Measurements from ENCODE around the gene TRMT2A. TPM values are rescaled to one million over a fixed set of nuclear protein-coding genes. Genes with fewer than 3 reads are reported as not detected.

The TRMT2A gene
- total RNA-seq, 1 experiment from 2014 or later, result 68.1 TPM

DNA sequence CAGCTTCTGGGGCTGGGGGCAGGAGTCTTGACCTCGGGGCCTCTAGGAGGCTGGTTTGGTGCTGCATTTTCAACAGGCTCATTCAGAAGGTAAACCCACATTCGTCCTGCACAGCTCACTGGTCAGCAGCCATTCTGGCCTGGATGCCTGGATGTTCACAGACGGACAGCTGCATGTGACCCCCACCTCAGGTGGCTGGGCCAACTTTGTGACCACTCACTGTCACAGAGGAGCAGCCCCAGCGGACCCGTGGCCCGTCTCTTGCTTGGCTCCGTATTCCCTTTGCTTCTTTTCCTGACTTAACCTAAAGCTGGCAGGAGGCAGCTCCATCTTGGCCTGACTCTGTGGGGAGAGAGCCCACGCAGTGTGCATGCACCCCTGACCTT is 28.8 kb downstream of the TRMT2A start:
- H3K9me3 ChIP-seq (ENCODE audit: low read depth, low read length, poor library complexity, severe bottlenecking), result no peaks in the 10 kb centered on the region
- H3K36me3 ChIP-seq (ENCODE audit: insufficient read depth, low read length, poor library complexity, severe bottlenecking), result peaks cover 83% of the 10 kb centered on the region
- POLR2A ChIA-PET (ENCODE audit: low non-redundant PET), result no interaction called here
- H3K27me3 ChIP-seq (replicated peaks; ENCODE audit: insufficient read depth, low read depth, low read length, poor library complexity), result no peaks in the 10 kb centered on the region
- intact Hi-C loops (cut with micrococcal nuclease; ENCODE audit: unreplicated experiment), result loop anchor here (10.0 kb wide), 1 partner anchor 113 kb away; no protein-coding TSS in a partner anchor
- no TSS peak for BruUV-seq (replicated peaks)
- TF ChIP-seq EZH2 (IDR thresholded peaks at IDR 0.05; ENCODE audit: borderline replicate concordance, low read depth, low read length, poor library complexity, severe bottlenecking), result no peak
- TF ChIP-seq, protein P1, sequence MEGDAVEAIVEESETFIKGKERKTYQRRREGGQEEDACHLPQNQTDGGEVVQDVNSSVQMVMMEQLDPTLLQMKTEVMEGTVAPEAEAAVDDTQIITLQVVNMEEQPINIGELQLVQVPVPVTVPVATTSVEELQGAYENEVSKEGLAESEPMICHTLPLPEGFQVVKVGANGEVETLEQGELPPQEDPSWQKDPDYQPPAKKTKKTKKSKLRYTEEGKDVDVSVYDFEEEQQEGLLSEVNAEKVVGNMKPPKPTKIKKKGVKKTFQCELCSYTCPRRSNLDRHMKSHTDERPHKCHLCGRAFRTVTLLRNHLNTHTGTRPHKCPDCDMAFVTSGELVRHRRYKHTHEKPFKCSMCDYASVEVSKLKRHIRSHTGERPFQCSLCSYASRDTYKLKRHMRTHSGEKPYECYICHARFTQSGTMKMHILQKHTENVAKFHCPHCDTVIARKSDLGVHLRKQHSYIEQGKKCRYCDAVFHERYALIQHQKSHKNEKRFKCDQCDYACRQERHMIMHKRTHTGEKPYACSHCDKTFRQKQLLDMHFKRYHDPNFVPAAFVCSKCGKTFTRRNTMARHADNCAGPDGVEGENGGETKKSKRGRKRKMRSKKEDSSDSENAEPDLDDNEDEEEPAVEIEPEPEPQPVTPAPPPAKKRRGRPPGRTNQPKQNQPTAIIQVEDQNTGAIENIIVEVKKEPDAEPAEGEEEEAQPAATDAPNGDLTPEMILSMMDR (conservative IDR thresholded peaks at IDR 0.05; ENCODE audit: low read depth, low read length), result no peak
- CTCF ChIA-PET, result no interaction called here
- no peak overlapping the region for H3K4me3 ChIP-seq (ENCODE audit: low read depth, low read length, poor library complexity, severe bottlenecking)
- H3K4me1 ChIP-seq (ENCODE audit: insufficient read depth, low read length, poor library complexity, severe bottlenecking), result no peaks in the 10 kb centered on the region
- no peak for DNase-seq (ENCODE audit: low spot score)
- no peak overlapping the region for H3K27ac ChIP-seq (ENCODE audit: low read depth, low read length, poor library complexity, severe bottlenecking)

DNA sequence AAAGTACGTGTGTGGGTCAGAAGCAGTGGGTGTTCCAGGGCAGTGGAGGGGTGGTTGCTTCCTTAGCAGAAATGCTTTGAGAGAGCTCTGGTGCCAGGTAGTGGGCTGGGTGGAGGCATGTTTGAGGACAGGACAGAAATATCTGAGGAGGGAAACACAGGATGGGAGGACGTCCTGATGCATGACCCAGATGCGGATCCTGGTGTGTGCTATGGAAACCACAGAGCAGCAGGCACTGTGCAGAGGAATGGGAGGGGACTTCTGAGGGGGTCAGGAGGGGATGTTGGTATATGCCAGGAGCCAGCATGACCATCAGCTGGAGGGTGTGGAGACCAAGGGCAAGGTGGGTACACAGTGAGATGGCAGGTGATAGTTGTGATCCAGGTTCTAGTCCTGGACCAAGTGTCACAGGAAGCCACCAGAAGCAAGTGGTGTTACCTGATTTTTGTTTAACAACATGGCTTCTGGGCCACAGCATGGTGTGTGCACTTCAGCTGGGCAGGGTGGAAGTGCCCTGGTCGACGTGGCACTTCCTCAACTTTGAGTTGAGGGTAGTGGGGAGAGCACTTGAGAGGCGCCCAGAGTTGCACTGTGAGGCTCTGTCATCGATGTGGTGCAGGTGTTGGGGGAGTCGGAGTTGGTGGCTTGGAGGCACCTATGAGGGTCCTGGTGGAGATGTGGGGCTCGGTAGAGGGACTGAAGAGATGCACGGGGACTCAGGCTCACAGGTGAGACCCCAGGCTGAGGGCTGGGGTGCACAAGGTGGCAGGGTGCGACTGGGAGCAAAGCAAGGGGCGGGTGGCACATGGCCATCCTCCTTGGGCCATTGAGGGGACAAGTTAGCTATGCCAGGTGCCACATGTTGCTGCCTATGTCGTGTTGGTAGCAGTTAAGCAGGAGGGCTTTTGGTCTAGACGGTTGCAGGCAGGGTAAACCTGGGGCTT is 29.4 kb downstream of the TRMT2A start:
- Histone ChIP-seq H3K4me3 (ENCODE audit: low read depth, low read length, poor library complexity, severe bottlenecking) (no peak overlapping the region), H3K36me3 (ENCODE audit: insufficient read depth, low read length, poor library complexity, severe bottlenecking) (peaks cover 77% of the 10 kb centered on the region), H3K9me3 (ENCODE audit: low read depth, low read length, poor library complexity, severe bottlenecking) (no peaks in the 10 kb centered on the region), H3K27me3 (replicated peaks; ENCODE audit: insufficient read depth, low read depth, low read length, poor library complexity) (no peaks in the 10 kb centered on the region), H3K4me1 (ENCODE audit: insufficient read depth, low read length, poor library complexity, severe bottlenecking) (no peaks in the 10 kb centered on the region), H3K27ac (ENCODE audit: low read depth, low read length, poor library complexity, severe bottlenecking) (no peak overlapping the region)
- no peak for DNase-seq (ENCODE audit: low spot score)
- POLR2A ChIA-PET (ENCODE audit: low non-redundant PET), result no interaction called here
- CTCF ChIA-PET, result no interaction called here
- TF ChIP-seq, protein P1 (conservative IDR thresholded peaks at IDR 0.05; ENCODE audit: low read depth, low read length), result no peak
- TF ChIP-seq EZH2 (IDR thresholded peaks at IDR 0.05; ENCODE audit: borderline replicate concordance, low read depth, low read length, poor library complexity, severe bottlenecking), result no peak
- intact Hi-C loops (cut with micrococcal nuclease; ENCODE audit: unreplicated experiment), result loop anchor here (10.0 kb wide), 1 partner anchor 113 kb away; no protein-coding TSS in a partner anchor
- BruUV-seq (replicated peaks), result no TSS peak

DNA sequence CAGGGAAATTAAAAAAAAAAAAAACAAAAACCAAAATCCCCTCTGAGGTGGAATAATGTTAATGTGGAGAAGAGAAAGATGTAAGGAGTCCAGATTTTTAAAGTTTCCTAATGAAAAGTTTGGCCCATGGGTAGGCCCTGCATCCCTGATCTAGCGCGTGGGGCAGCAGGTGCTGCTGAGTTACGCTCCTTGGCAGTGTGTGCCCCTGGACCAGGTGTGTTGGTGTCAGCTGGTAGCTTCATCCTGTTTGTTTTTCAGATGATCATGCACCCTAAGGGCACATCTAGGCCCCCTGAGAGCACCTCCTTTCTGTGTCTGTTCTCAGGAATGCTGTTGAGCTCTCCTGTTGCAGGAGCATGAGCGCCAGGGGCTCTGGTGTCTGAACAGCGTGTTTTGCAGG is 30.3 kb downstream of the TRMT2A start:
- TF ChIP-seq, protein P1 (conservative IDR thresholded peaks at IDR 0.05; ENCODE audit: low read depth, low read length), result no peak
- no peak for TF ChIP-seq EZH2 (IDR thresholded peaks at IDR 0.05; ENCODE audit: borderline replicate concordance, low read depth, low read length, poor library complexity, severe bottlenecking)
- peaks cover 73% of the 10 kb centered on the region for H3K36me3 ChIP-seq (ENCODE audit: insufficient read depth, low read length, poor library complexity, severe bottlenecking)
- no peaks in the 10 kb centered on the region for H3K27me3 ChIP-seq (replicated peaks; ENCODE audit: insufficient read depth, low read depth, low read length, poor library complexity)
- H3K4me3 ChIP-seq (ENCODE audit: low read depth, low read length, poor library complexity, severe bottlenecking), result no peak overlapping the region
- ChIA-PET POLR2A (ENCODE audit: low non-redundant PET) (no interaction called here), CTCF (no interaction called here)
- H3K27ac ChIP-seq (ENCODE audit: low read depth, low read length, poor library complexity, severe bottlenecking), result no peak overlapping the region
- no TSS peak for BruUV-seq (replicated peaks)
- H3K9me3 ChIP-seq (ENCODE audit: low read depth, low read length, poor library complexity, severe bottlenecking), result no peaks in the 10 kb centered on the region
- intact Hi-C loops (cut with micrococcal nuclease; ENCODE audit: unreplicated experiment), result loop anchor here (10.0 kb wide), 1 partner anchor 112 kb away; no protein-coding TSS in a partner anchor
- no peak for DNase-seq (ENCODE audit: low spot score)
- H3K4me1 ChIP-seq (ENCODE audit: insufficient read depth, low read length, poor library complexity, severe bottlenecking), result no peaks in the 10 kb centered on the region
